GM19468 (cell line): Measurements from ENCODE around the gene DOCK4.
A peak's percentile ranks its signal among the peaks of the same experiment; 100 is the strongest.
"Not testable (repeated sequence)": the region's sequence is repeated elsewhere in the genome, so short reads cannot be mapped to it uniquely, and the experiment has no call there.

ENCODE experiments used
- ATAC-seq: cut with Tn5 transposase; IDR thresholded peaks from one replicate; pipeline ENCODE4 v1.9.1; 2021; ENCODE audit warnings: mild to moderate bottlenecking, moderate library complexity, moderate number of reproducible peaks; ENCODE audit not compliant: unreplicated experiment; ENCODE audit errors: extremely low read depth

Gene DOCK4

GRCh38 chr7:112206238-112206990 is at the start of gene DOCK4, which contains the start of gene ZNF277:
DOCK4 (minus strand) TSS chr7:112206399; CDS start chr7:112206138, 261 bp downstream.
ZNF277 (plus strand) TSS chr7:112206695; CDS start chr7:112206717, 22 bp downstream.
- peak; percentile 92 for ATAC-seq

GRCh38 chr7:112255388-112255720 is 49.2 kb upstream of the DOCK4 start:
- no peak for ATAC-seq

- no peak for ATAC-seq
Measured at GRCh38 chr7:112254709-112255387, 48.6 kb upstream of the DOCK4 start.

GRCh38 chr7:112254156-112254555 is 48.0 kb upstream of the DOCK4 start:
- no peak for ATAC-seq

GRCh38 chr7:112252691-112253090 is 46.5 kb upstream of the DOCK4 start:
- ATAC-seq, result no peak

- no peak for ATAC-seq
Measured at GRCh38 chr7:112252141-112252540, 45.9 kb upstream of the DOCK4 start.

- ATAC-seq, result not testable (repeated sequence)
Measured at GRCh38 chr7:112249967-112250366, 43.8 kb upstream of the DOCK4 start.

GRCh38 chr7:112248598-112248997 is 42.4 kb upstream of the DOCK4 start:
- ATAC-seq, result no peak

GRCh38 chr7:112238852-112239610 is 32.8 kb upstream of the DOCK4 start:
- ATAC-seq, result no peak

GRCh38 chr7:112238330-112238729 is 32.1 kb upstream of the DOCK4 start:
- no peak for ATAC-seq

GRCh38 chr7:112236597-112236996 is 30.4 kb upstream of the DOCK4 start:
- ATAC-seq, result no peak

- no peak for ATAC-seq
Measured at GRCh38 chr7:112234147-112234546, 27.9 kb upstream of the DOCK4 start.

GRCh38 chr7:112233048-112233697 is 27.0 kb upstream of the DOCK4 start:
- ATAC-seq, result no peak

- ATAC-seq, result no peak
Measured at GRCh38 chr7:112232212-112232978, 26.2 kb upstream of the DOCK4 start.

GRCh38 chr7:112228632-112229031 is 22.4 kb upstream of the DOCK4 start:
- ATAC-seq, result no peak

- no peak for ATAC-seq
Measured at GRCh38 chr7:112226701-112227276, 20.6 kb upstream of the DOCK4 start.

GRCh38 chr7:112225006-112225405 is 18.8 kb upstream of the DOCK4 start:
- ATAC-seq, result no peak

- no peak for ATAC-seq
Measured at GRCh38 chr7:112224186-112224585, 18.0 kb upstream of the DOCK4 start.

GRCh38 chr7:112223310-112223709 is 17.1 kb upstream of the DOCK4 start:
- ATAC-seq, result no peak
